GM12878 (cell line): ENCODE data around the gene RTN4R. TPM values are rescaled to one million over a fixed set of nuclear protein-coding genes. Genes with fewer than 3 reads are reported as not detected.

ENCODE experiments used
- ATAC-seq: fragments of 200-7000 bp; cut with Tn5 transposase; 3 replicates; pipeline ENCODE4 v1.9.1; 2020; ENCODE audit warnings: mild to moderate bottlenecking, moderate library complexity
- BruUV-seq: library from RNA; stranded (reverse); fragments of 400-500 nt; replicated peaks from 2 replicates; lab custom pipeline; 2021; lab: Mats Ljungman, UMichigan
- CTCF ChIA-PET: fragments of 300-600 bp; sonication (Branson Sonifier 250); formaldehyde crosslinking; extraction: SDS; loops from one replicate; lab custom pipeline; 2021; ENCODE audit warnings: inconsistent platforms; lab: Yijun Ruan, JAX
- POLR2A ChIA-PET: fragments of 350-600 bp; formaldehyde crosslinking; extraction: SDS; loops from one replicate; lab custom pipeline; 2021; ENCODE audit warnings: inconsistent platforms; lab: Charles Lee
- RAD21 ChIA-PET: fragments of 300-600 bp; sonication (Branson Sonifier 250); formaldehyde crosslinking; loops from one replicate; lab custom pipeline; 2023; ENCODE audit warnings: antibody characterized with exemption; ENCODE audit not compliant: unreplicated experiment; lab: Charles Lee
- SMC1A ChIA-PET: fragments of 300-600 bp; sonication (Branson Sonifier 250); formaldehyde crosslinking; loops from one replicate; lab custom pipeline; 2023; ENCODE audit not compliant: unreplicated experiment, uncharacterized antibody; lab: Charles Lee
- DNase-seq: peaks from one replicate; pipeline ENCODE4 v3.0.0-alpha.2; 2011; ENCODE audit warnings: low read depth, low spot score
- FAIRE-seq: peaks from 3 replicates; lab custom pipeline; 2011; peaks lifted over from hg19 to GRCh38; lab: Jason Lieb, UNC
- H2AFZ ChIP-seq: 2 replicates; pipeline ENCODE4 v1.6.0; 2011; ENCODE audit warnings: low read depth, low read length, control low read depth; ENCODE audit not compliant: control insufficient read depth
- H3K27ac ChIP-seq: 2 replicates; pipeline ENCODE4 v1.5.1; 2011; ENCODE audit warnings: control low read depth; ENCODE audit not compliant: control insufficient read depth, insufficient read depth
- H3K27me3 ChIP-seq, 2 experiments: replicated peaks in 1 of 2; 2 replicates each; pipeline versions ENCODE4 v1.6.0 to v1.6.1; 2011; ENCODE audit warnings: low read length in 1 of 2; ENCODE audit not compliant: control insufficient read depth in 2 of 2, insufficient read depth in 2 of 2
- H3K36me3 ChIP-seq, 2 experiments: 2 replicates each; pipeline ENCODE4 v1.5.1; 2011; ENCODE audit warnings: low read length in 1 of 2; ENCODE audit not compliant: control insufficient read depth in 2 of 2, insufficient read depth in 2 of 2
- H3K4me1 ChIP-seq: 2 replicates; pipeline ENCODE4 v1.6.1; 2011; ENCODE audit warnings: mild to moderate bottlenecking, low read length, moderate library complexity, mixed read lengths; ENCODE audit not compliant: control insufficient read depth, insufficient read depth
- H3K4me2 ChIP-seq: 2 replicates; pipeline ENCODE4 v1.6.0; 2011; ENCODE audit warnings: control low read depth; ENCODE audit not compliant: control insufficient read depth, insufficient read depth
- H3K4me3 ChIP-seq: fragments of 200-600 bp; sonication (generic); 2 replicates; pipeline ENCODE4 v1.5.1; 2016
- H3K79me2 ChIP-seq: 2 replicates; pipeline ENCODE4 v1.6.0; 2011; ENCODE audit warnings: low read length; ENCODE audit not compliant: control insufficient read depth, insufficient read depth
- H3K9ac ChIP-seq: 2 replicates; pipeline ENCODE4 v1.8.0; 2011; ENCODE audit warnings: low read length, control low read depth, mixed read lengths; ENCODE audit not compliant: control insufficient read depth, insufficient read depth
- H3K9me3 ChIP-seq: replicated peaks from 3 replicates; pipeline ENCODE4 v1.5.1; 2011; ENCODE audit warnings: mild to moderate bottlenecking, low read length; ENCODE audit not compliant: control insufficient read depth, insufficient read depth
- H4K20me1 ChIP-seq: 2 replicates; pipeline ENCODE4 v1.6.0; 2011; ENCODE audit not compliant: control insufficient read depth, insufficient read depth
- ATF2 ChIP-seq: IDR thresholded peaks from 2 replicates; pipeline ENCODE4 v1.6.1; 2012; ENCODE audit warnings: low read length, inconsistent platforms
- ATF7 ChIP-seq: fragments of 450-650 bp; IDR thresholded peaks from 2 replicates; pipeline ENCODE4 v1.6.1; 2016; ENCODE audit warnings: low read depth, mild to moderate bottlenecking
- EED ChIP-seq: sonication (generic); IDR thresholded peaks from 2 replicates; pipeline ENCODE4 v1.6.1; 2016; ENCODE audit warnings: antibody characterized with exemption, low read depth
- HCFC1 ChIP-seq: fragments of 150-350 bp; IDR thresholded peaks from 2 replicates; pipeline ENCODE4 v1.6.1; 2014; ENCODE audit warnings: low read length
- JUNB ChIP-seq: IDR thresholded peaks from 2 replicates; pipeline ENCODE4 v1.6.1; 2016; ENCODE audit warnings: antibody characterized with exemption, mild to moderate bottlenecking
- MTA3 ChIP-seq: IDR thresholded peaks from 2 replicates; pipeline ENCODE4 v1.6.1; 2012; ENCODE audit warnings: low read length, inconsistent platforms, borderline replicate concordance
- MXI1 ChIP-seq: fragments of 150-350 bp; IDR thresholded peaks from 2 replicates; pipeline ENCODE4 v1.6.1; 2011; ENCODE audit warnings: low read depth, mild to moderate bottlenecking, inconsistent platforms, low read length, improper control_type of control experiment
- NFIC ChIP-seq: IDR thresholded peaks from 2 replicates; pipeline ENCODE4 v1.6.1; 2012; ENCODE audit warnings: low read depth, mild to moderate bottlenecking, inconsistent platforms, low read length, moderate library complexity
- POLR2AphosphoS2 ChIP-seq: IDR thresholded peaks from 2 replicates; pipeline ENCODE4 v1.6.1; 2011; ENCODE audit warnings: low read depth, mild to moderate bottlenecking, low read length, improper control_type of control experiment, moderate library complexity
- POLR2AphosphoS5 ChIP-seq: IDR thresholded peaks from 2 replicates; pipeline ENCODE4 v1.6.1; 2011; ENCODE audit warnings: mild to moderate bottlenecking, low read length, inconsistent platforms
- POU2F2 ChIP-seq: IDR thresholded peaks from 3 replicates; pipeline ENCODE4 v1.6.1; 2011; ENCODE audit warnings: low read depth, mild to moderate bottlenecking, low read length, borderline replicate concordance
- SP1 ChIP-seq: IDR thresholded peaks from one replicate; pipeline ENCODE4 v1.6.1; 2011; ENCODE audit warnings: low read depth, low read length
- STAT3 ChIP-seq: IDR thresholded peaks from 2 replicates; pipeline ENCODE4 v1.6.1; 2011; ENCODE audit warnings: low read depth, low read length, improper control_type of control experiment
- TCF3 ChIP-seq: IDR thresholded peaks from 2 replicates; pipeline ENCODE4 v1.6.1; 2012; ENCODE audit warnings: low read depth, mild to moderate bottlenecking, low read length, borderline replicate concordance; ENCODE audit not compliant: insufficient read depth
- USF2 ChIP-seq: IDR thresholded peaks from 2 replicates; pipeline ENCODE4 v1.6.1; 2011; ENCODE audit warnings: low read depth, low read length, improper control_type of control experiment, borderline replicate concordance
- ZBTB11 ChIP-seq: fragments of 450-650 bp; formaldehyde crosslinking; IDR thresholded peaks from 2 replicates; pipeline ENCODE4 v1.5.0; 2022; ENCODE audit warnings: mild to moderate bottlenecking, missing genetic modification characterization
- ZBTB40 ChIP-seq: fragments of 450-650 bp; IDR thresholded peaks from 2 replicates; pipeline ENCODE4 v1.6.1; 2016; ENCODE audit warnings: mild to moderate bottlenecking, moderate library complexity, borderline replicate concordance
- WGBS: methylation state at CpG from one replicate; pipeline ENCODE4 v1.1.6; 2016; ENCODE audit warnings: low lambda C conversion rate; ENCODE audit not compliant: insufficient replicate concordance, insufficient coverage; ENCODE audit errors: missing lambda C conversion rate; 5-methylcytosine and 5-hydroxymethylcytosine counted together
- in situ Hi-C: fragments of 300-500 bp; cut with MboI; formaldehyde crosslinking; loops from 9 replicates; pipeline ENCODE4 v1.14.3; 2018; ENCODE audit warnings: mixed read lengths
- intact Hi-C: fragments of 100-400 bp; cut with micrococcal nuclease; formaldehyde crosslinking; loops from one replicate; pipeline ENCODE4 v1.14.2; 2022; ENCODE audit not compliant: unreplicated experiment
- polyA plus RNA-seq, 11 experiments: library from polyadenylated mRNA; depleted of rRNA in 4 of 11; unstranded in 6 of 11; stranded (reverse) in 5 of 11; fragments of >200 nt; fragmentation: Nextera tagmentation in 4 of 11; fragmentation: Illumina TruSeq in 1 of 11; extraction: Ambion mirVana in 4 of 11; extraction: Trizol in 1 of 11; gene quantifications; 1 replicate in 1 of 11; 2 replicates in 10 of 11; pipeline versions ENCODE4 v1.2.1 to v1.2.3, GENCODE V29; 2011 to 2016; ENCODE audit warnings: inconsistent platforms in 2 of 11, missing spikeins in 2 of 11, low read depth in 1 of 11
- total RNA-seq, 4 experiments: library from RNA; depleted of rRNA in 3 of 4; stranded (reverse); fragments of >200 nt in 3 of 4; fragmentation: Illumina TruSeq in 1 of 4; extraction: Trizol in 1 of 4; gene quantifications; 2 replicates each; pipeline versions ENCODE4 v1.2.1 to v1.2.3, GENCODE V29; 2013 to 2021

RTN4R gene
- total and polyA plus RNA-seq, 10 of the 15 experiments (the other 5 are each of a cell fraction or from before 2014, with no cell fraction given): 0.03 to 1.0 (median 0.60) TPM; not detected in 2

GRCh38 chr22:20251981-20252380 is 16.1 kb downstream of the RTN4R start:
- H3K4me3 ChIP-seq: no peak overlapping the region
- in situ Hi-C loops (no loop called here), intact Hi-C loops (no loop called here)
- FAIRE-seq (no peak), ATAC-seq (no peak), DNase-seq (no peak)
- no peaks in the 10 kb centered on the region for H3K79me2 ChIP-seq
- H3K9me3 ChIP-seq: no peaks in the 10 kb centered on the region
- H3K4me1 ChIP-seq: peaks cover 6% of the 10 kb centered on the region
- CTCF ChIA-PET: no interaction called here
- H2AFZ ChIP-seq: no peak overlapping the region
- no peak overlapping the region for H3K9ac ChIP-seq
- 44% methylated on average over 5 of the region's 5 CpGs for WGBS
- SMC1A ChIA-PET: no interaction called here
- H3K27ac ChIP-seq: no peak overlapping the region
- no peak overlapping the region for H3K4me2 ChIP-seq
- H3K27me3 ChIP-seq: no peaks in the 10 kb centered on the region; a peak in 1 of 4 replicates
- no peaks in the 10 kb centered on the region for H3K36me3 ChIP-seq
- BruUV-seq: no TSS peak
- RAD21 ChIA-PET: no interaction called here
- POLR2A ChIA-PET: no interaction called here
- H4K20me1 ChIP-seq: no peaks in the 10 kb centered on the region
- TF ChIP-seq ZBTB11 (CRISPR knock-in tag): no peak
- no peak for TF ChIP-seq ZBTB40
- no peak for TF ChIP-seq POLR2AphosphoS5
- no peak for TF ChIP-seq SP1
- no peak for TF ChIP-seq POU2F2
- TF ChIP-seq ATF7: no peak
- no peak for TF ChIP-seq ATF2
- TF ChIP-seq MTA3: no peak
- TF ChIP-seq USF2: no peak
- TF ChIP-seq STAT3: no peak
- no peak for TF ChIP-seq EED
- no peak for TF ChIP-seq HCFC1
- TF ChIP-seq TCF3: no peak
- TF ChIP-seq JUNB: no peak
- no peak for TF ChIP-seq MXI1
- TF ChIP-seq NFIC: no peak
- no peak for TF ChIP-seq POLR2AphosphoS2
